ENCODE results near the gene OTOS.

Gene OTOS

DNA sequence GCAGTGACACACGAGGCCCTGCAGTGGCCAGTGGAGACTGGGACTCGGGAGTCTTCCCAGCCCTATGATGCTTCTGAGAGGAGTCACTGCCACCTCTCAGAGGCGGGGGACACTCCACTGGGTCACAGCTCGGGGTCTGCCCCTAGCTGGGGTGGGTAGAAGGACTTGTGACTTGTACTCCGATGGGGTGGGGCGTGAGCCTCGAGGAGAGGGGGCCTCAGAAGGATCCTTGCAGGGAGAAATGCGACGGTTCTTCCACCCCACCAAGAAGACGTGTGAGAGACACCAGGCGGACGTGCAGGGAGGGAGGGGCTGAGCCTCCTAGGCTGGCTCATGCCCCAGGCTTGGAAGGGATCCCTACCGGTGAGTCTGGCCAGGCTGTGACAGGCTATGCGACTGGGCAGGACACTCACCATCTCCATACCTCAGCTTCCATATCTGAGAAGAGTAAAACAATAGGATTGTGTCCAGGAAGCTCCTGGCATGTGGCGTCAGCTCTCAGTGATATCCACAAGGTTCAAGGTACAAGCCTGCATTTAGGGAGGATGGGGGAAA is 11.1 kb upstream of the OTOS start:
- no peak for DNase-seq (ENCODE audit: low spot score)

- peak; percentile 87 for DNase-seq (ENCODE audit: low spot score)
These were observed 9.7 kb upstream of the OTOS start for GRCh38 chr2:240149943-240150784.

GRCh38 chr2:240147911-240148587 is 7.6 kb upstream of the OTOS start:
- no peak for DNase-seq (ENCODE audit: low spot score)

DNA sequence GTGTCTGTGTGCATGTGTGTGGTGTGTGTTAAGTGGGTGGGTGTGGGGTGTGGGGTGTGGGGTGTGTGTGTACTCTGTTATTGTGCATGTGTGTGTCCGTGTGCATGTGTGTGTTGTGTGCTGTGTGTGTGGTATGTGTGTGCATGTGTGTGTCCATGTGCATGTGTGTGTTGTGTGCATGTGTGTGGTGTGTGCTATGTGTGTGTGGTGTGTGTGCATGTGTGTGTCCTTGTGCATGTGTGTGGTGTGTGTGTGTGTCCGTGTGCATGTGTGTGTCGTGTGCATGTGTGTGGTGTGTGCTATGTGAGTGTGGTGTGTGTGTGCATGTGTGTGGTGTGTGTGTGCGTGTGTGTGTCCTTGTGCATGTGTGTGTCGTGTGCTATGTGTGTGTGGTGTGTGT is 6.9 kb upstream of the OTOS start:
- no peak for DNase-seq (ENCODE audit: low spot score)

GRCh38 chr2:240146627-240147278 is 6.3 kb upstream of the OTOS start:
- no peak for DNase-seq (ENCODE audit: low spot score)

DNA sequence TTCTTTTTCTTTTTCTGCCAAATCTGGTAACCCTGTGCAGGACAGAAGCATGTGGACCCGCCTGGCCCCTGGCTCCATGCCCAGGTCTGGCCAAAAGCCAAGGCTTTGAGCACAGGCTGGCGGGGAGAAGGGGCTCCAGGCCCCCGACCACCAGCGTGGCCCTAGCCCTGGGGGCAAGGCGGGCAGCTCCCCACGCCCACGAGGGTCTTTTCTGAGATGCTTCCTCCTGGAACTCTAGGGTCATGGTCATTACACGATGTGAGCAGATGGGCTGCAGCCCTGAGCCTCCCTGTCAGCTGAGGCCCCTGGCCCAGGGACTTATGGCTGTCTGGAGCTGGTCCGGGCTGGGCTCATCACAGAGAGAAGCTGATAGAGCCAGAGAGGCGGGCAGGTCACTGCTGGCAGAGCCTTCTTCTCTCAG is 5.7 kb upstream of the OTOS start:
- DNase-seq (ENCODE audit: low spot score) = no peak

GRCh38 chr2:240145461-240145860 is 5.0 kb upstream of the OTOS start:
- DNase-seq (ENCODE audit: low spot score) = no peak

- no peak for DNase-seq (ENCODE audit: low spot score)
These were observed 4.3 kb upstream of the OTOS start for GRCh38 chr2:240144649-240145261.

DNA sequence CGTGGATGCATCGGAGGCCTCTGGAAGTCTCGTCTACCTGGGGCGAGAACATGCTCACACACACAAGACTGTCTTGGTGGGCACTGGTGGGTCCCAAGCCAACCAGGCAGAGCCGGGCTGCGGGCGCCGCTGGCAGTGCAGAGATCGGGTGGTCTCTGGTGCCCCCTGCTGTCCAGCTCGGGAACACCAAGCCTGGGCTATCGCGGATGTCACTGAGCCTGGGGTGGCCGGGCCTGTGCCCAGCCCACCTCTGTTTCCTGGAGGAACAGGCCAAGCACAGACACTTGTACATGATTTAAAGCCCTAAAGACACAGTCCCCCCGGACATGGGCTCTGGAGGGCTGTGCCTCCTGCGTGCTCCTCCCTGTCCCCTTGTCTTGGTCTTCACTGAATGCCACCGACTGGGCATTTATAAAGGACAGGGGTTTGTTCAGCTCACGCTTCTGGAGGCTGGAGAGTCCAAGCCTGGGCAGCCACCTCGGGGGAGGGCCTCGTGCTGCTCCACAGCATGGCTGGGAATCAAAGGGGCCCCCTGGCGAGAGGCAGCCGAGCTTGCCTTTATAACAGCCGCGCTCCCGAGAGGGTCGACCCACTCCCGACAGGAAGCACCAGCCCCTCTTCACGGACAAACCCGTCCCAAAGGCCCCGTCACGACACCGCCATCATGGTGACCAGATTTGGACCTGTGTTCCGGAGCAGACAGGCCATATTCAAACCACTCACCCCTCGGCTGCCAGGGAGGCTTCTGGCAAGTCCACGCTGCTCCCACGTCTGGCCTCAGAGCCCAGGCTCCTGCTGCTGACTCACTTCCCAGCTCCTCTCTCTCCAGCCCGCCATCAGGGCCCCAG is 3.6 kb upstream of the OTOS start:
- peak; percentile 92 for DNase-seq (ENCODE audit: low spot score)

DNA sequence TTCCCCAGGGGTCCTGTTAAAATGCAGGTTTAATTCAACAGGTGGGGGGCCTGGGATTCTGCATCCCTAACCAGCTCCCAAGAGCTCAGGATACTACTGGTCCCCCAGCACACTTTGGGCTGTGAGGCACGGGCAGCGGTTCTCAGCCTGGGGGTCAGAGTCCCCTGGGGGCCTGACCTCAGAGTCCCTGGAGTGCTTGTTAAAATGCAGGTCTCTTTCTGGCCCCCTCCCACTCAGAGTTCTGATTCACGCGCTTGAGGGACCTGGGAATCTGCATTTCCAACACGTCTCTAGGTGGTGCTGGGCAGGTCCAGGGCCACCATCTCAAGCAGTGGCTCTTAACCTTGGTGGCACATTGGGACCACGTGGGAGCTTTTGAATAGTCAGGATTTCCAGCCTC is 2.8 kb upstream of the OTOS start:
- no peak for DNase-seq (ENCODE audit: low spot score)

- DNase-seq (ENCODE audit: low spot score) = no peak
These were observed 2.4 kb upstream of the OTOS start for GRCh38 chr2:240142859-240143258.

GRCh38 chr2:240142256-240142775 is 1.9 kb upstream of the OTOS start:
- DNase-seq (ENCODE audit: low spot score) = no peak

- DNase-seq (ENCODE audit: low spot score) = no peak
These were observed 1.3 kb upstream of the OTOS start for GRCh38 chr2:240141736-240142135.

DNA sequence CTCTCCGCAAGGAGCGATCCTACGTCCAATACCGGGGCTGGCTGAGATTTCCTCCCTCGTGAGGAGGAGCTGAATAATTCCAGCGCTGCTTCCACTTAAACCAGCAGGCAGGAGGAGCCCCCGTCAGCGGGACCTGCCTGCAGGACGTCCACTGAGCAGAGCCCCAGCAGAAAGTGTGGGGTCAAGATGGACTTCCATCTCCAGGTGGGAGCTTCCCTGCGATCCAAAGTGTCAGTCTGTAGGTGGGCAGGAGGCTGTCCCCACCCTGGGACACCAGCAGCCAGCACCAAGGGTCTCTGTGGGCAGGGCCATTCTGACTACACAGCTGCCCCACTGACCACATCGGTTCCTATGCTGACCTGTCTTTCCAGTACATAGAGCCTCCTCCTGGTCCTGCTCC is 462 bp upstream of the OTOS start:
- DNase-seq (ENCODE audit: low spot score) = no peak

GRCh38 chr2:240139666-240140393 is 628 bp downstream of the OTOS start:
- no peak for DNase-seq (ENCODE audit: low spot score)

DNA sequence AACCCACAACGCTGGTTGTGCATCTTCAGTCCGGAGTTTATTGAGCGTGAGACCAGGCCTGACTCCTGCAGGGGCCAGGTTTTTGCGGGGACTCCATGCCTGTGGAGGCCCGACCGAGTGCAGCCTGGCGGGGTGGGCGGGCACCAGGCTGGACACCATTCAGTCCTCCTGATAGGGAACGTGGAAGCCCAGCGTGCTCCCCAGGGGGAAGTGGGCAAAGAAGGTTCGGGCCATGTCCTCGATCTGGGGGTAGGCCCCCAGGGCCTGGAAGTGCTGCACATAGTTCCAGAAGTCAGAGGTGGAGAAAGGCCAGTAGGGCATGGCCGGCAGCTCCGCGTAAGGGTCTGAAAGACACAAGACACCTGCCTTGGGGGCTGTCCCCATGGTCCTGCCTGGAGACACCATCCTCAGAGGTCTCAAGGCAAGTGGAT is 1.4 kb downstream of the OTOS start:
- no peak for DNase-seq (ENCODE audit: low spot score)

- no peak for DNase-seq (ENCODE audit: low spot score)
These were observed 2.0 kb downstream of the OTOS start for GRCh38 chr2:240138254-240138984.

DNA sequence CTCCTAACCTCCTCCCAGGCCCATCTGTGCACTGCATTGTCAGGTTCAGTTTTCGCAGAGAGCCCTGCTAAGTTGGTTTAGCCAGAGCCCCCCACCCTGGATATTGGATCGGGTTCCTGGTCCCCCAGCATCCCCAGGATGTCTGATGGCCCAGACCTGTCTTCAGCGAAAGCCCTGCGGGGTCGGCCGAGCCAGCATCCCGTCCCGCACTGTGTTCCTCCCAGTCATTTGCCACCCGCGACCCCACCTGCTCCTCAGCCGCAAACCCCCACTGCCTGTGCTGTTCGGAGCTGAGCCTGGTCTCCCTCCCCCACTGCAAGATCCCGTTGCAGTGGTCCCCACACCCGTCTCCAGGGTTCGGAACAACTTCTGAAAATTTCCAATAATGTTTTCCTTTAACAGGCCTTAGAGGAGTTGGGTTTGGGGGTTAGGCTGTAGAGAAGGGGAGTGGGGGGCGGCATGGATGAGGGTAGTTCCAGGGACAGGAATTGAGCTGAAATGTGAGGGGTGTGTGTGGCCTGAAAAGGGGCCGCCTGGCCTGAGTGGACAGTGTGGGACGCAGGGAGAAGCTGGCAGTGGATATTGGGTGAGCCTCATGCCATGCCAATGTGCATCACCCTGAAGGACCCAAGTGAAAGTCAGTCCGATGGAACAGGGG is 2.7 kb downstream of the OTOS start:
- DNase-seq (ENCODE audit: low spot score) = no peak

DNA sequence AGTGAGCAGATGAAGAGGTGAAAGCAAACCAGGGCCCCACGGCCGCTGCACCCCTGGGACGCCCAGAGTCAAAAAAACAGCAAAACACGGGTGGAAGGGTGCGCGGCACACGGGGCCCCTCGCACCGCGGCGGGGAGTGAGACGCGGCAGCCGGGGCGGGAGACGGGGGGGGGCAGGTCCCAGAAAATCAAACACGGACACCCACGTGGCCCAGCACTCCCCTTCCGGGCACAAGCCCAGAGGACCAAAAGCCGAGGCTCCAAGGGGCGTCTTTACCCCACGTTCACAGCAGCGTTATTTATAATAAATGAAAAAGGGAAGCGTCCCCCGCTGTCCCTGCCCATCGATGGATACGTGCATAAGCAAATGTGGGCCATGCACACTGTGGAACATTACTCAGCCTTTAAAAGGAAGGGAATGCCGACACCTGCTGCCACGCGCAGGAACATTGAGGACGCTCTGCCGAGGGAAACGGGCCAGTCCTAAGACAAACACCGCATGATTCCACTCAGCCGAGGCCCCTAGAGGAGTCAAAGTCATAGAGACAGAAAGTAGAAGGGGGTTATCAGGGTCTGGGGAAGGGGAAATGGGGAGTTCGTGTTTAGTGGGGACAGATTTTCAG is 3.7 kb downstream of the OTOS start:
- DNase-seq (ENCODE audit: low spot score) = no peak
